ENCODE data around the gene SLC4A8. TPM values are rescaled to one million over a fixed set of nuclear protein-coding genes. Genes with fewer than 3 reads are reported as not detected.

The SLC4A8 gene
- total RNA-seq, 4 donors from 2014 or later, result 0.04 to 0.22 (median 0.15) TPM

- Histone ChIP-seq H3K9me3 (no peaks in the 10 kb centered on the region), H3K4me3 (no peak overlapping the region), H3K36me3 (no peaks in the 10 kb centered on the region), H3K27me3 (no peaks in the 10 kb centered on the region), H3K27ac (no peak overlapping the region), H3K4me1 (no peaks in the 10 kb centered on the region)
- DNase-seq, result no peak
- TF ChIP-seq CTCF (IDR thresholded peaks at IDR 0.05) (no peak), POLR2A (IDR thresholded peaks at IDR 0.05) (no peak)
- 89 to 93% methylated on average over 2 of the region's 2 CpGs for WGBS, 2 donors
- intact Hi-C loops (cut with DNase I), result no loop called here
Observed at GRCh38 chr12:51472984-51473383, 48.4 kb downstream of the SLC4A8 start.

GRCh38 chr12:51473947-51474346, 49.3 kb downstream of the SLC4A8 start:
- Histone ChIP-seq H3K9me3 (no peaks in the 10 kb centered on the region), H3K4me3 (no peak overlapping the region), H3K27ac (no peak overlapping the region), H3K4me1 (no peaks in the 10 kb centered on the region), H3K27me3 (no peaks in the 10 kb centered on the region), H3K36me3 (no peaks in the 10 kb centered on the region)
- intact Hi-C loops (cut with DNase I), result no loop called here
- TF ChIP-seq POLR2A (IDR thresholded peaks at IDR 0.05), result no peak
- no peak for TF ChIP-seq CTCF (IDR thresholded peaks at IDR 0.05)
- no peak for DNase-seq
- WGBS, 2 donors, result 83 to 89% methylated on average over 2 of the region's 2 CpGs

GRCh38 chr12:51475543-51475942, 50.9 kb downstream of the SLC4A8 start:
- Histone ChIP-seq H3K27me3 (no peaks in the 10 kb centered on the region), H3K36me3 (no peaks in the 10 kb centered on the region), H3K4me3 (no peak overlapping the region), H3K4me1 (no peaks in the 10 kb centered on the region), H3K9me3 (no peaks in the 10 kb centered on the region), H3K27ac (no peak overlapping the region)
- 86 to 93% methylated on average over 1 of the region's 1 CpG for WGBS, 2 donors
- intact Hi-C loops (cut with DNase I), result no loop called here
- no peak for DNase-seq
- TF ChIP-seq POLR2A (IDR thresholded peaks at IDR 0.05), result no peak
- no peak for TF ChIP-seq CTCF (IDR thresholded peaks at IDR 0.05)

GRCh38 chr12:51480978-51481377, 56.3 kb downstream of the SLC4A8 start:
- H3K4me3 ChIP-seq, result no peak overlapping the region
- no peaks in the 10 kb centered on the region for H3K27me3 ChIP-seq
- DNase-seq, result no peak
- intact Hi-C loops (cut with DNase I), result no loop called here
- no peak overlapping the region for H3K27ac ChIP-seq
- no peaks in the 10 kb centered on the region for H3K4me1 ChIP-seq
- TF ChIP-seq POLR2A (IDR thresholded peaks at IDR 0.05) (no peak), CTCF (IDR thresholded peaks at IDR 0.05) (no peak)
- no peaks in the 10 kb centered on the region for H3K9me3 ChIP-seq
- 45 to 60% methylated on average over 3 of the region's 3 CpGs for WGBS, 2 donors
- H3K36me3 ChIP-seq, result no peaks in the 10 kb centered on the region

GRCh38 chr12:51482929-51483697, 58.5 kb downstream of the SLC4A8 start:
- H3K27ac ChIP-seq, result no peak overlapping the region
- intact Hi-C loops (cut with DNase I), result no loop called here
- no peak for TF ChIP-seq POLR2A (IDR thresholded peaks at IDR 0.05)
- no peak overlapping the region for H3K4me3 ChIP-seq
- H3K9me3 ChIP-seq, result no peaks in the 10 kb centered on the region
- WGBS, 2 donors, result 45 to 62% methylated on average over 3 of the region's 3 CpGs
- no peak for DNase-seq
- no peaks in the 10 kb centered on the region for H3K36me3 ChIP-seq
- H3K4me1 ChIP-seq, result no peaks in the 10 kb centered on the region
- no peaks in the 10 kb centered on the region for H3K27me3 ChIP-seq

Measured in esophagus squamous epithelium (tissue), 5 donors.